Hepatic stellate cell (primary cell): ENCODE measurements around the gene MFN2.
A peak's percentile ranks its signal among the peaks of the same experiment; 100 is the strongest.
"Not testable (repeated sequence)": the region's sequence is repeated elsewhere in the genome, so short reads cannot be mapped to it uniquely, and the experiment has no call there.

Experiments
- DNase-seq: peaks from one replicate; pipeline ENCODE4 v3.0.0; 2011; ENCODE audit warnings: low spot score

MFN2 gene

DNA sequence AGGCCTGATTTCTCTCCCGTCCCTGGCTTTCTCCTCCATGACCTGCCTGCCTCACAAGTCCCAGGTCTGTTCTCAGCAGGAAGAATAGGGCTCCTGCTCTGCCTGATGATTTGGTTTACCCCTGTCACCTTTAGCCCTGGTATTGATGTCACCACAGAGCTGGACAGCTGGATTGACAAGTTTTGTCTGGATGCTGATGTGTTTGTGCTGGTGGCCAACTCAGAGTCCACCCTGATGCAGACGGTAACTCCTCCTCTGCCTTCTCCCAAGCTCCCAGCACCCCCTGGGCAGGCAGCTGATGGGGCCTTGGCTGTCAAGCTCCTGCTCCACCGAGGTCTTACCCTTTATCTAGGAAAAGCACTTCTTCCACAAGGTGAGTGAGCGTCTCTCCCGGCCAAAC, 18.4 kb downstream of the MFN2 start:
- DNase-seq = no peak

DNA sequence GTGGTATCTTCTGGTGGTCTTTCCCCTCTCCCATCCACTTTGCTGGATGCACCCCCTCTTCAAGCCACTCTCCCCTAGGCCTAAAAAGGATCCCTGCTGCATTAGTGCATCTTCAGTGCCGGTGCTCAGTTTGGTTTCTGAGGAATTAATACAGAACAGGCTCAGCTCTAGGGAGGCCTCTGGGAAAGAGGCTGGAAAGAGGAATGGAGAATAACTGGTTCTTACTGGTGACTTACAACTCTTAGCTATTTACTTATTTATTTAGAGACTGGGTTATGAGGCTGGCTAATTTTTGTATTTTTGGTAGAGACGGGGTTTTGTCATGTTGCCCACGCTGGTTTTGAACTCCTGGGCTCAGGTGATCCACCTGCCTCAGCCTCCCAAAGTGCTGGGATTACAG, 19.0 kb downstream of the MFN2 start:
- DNase-seq = no peak

DNA sequence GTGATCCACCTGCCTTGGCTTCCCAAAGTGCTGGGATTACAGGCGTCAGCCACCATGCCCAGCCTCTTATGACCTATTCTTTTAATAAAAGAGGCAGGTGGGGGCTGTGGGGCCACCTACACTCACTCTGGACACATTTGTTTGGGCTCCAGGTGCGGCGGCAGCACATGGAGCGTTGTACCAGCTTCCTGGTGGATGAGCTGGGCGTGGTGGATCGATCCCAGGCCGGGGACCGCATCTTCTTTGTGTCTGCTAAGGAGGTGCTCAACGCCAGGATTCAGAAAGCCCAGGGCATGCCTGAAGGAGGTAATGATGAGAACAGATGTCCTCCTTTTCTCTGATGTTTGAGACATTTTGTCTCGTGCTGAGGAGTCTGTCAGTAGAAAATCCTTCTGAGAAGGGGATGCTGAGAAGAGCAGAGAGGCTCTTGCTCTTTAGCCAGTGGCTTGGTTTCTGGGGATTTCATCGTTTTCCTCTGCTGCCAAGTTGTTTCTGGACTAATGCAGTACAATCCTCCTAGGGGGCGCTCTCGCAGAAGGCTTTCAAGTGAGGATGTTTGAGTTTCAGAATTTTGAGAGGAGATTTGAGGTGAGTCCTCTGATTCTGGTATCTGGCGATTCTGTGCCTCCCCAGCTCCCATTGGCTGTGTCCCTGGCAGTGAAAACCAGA, 21.1 kb downstream of the MFN2 start:
- DNase-seq = peak; percentile 26

DNA sequence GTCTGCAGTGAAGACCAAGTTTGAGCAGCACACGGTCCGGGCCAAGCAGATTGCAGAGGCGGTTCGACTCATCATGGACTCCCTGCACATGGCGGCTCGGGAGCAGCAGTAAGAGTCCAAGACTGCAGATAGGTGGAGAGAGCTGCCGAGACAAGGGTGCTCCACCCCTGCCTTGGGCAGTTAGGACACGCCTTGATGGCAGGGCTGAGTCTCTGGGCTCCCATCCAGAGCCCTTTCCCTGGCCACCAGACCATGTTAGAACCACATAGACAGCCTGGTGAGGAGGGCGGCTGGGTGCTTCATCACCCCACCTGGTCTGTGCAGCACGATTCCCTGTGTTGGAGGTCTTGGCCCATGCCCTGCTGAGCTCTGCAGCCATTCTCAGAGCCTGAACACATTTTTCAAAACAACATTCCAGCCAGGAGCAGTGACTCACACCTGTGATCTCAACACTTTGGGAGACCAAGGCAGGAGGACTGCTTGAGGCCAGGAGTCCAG, 21.8 kb downstream of the MFN2 start:
- DNase-seq = no peak

- DNase-seq = no peak
These were observed 23.5 kb downstream of the MFN2 start for GRCh38 chr1:12003762-12004161.

DNA sequence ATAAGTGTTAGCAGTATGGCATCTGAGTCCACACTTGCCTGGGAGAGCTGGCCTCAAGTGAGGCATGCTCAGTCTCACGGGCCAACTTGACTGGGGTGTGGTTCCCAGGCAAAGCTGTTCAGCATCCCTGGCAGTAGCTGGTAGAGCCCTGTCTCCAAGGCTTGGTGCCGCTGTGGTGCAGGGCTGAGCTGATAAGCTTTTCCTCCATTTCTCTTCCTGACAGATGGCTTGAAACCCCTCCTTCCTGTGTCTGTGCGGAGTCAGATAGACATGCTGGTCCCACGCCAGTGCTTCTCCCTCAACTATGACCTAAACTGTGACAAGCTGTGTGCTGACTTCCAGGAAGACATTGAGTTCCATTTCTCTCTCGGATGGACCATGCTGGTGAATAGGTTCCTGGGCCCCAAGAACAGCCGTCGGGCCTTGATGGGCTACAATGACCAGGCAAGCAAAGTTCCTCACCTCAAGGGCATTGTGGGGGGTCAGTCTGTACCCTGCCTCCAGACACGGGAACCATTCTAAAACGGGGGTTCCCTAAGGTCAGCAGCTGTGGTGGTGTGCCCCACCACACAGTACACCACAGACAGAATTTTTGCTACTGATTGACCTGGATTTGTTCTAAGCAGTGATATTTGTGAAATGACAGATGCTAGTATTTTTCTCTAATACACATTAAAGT, 25.4 kb downstream of the MFN2 start:
- no peak for DNase-seq

DNA sequence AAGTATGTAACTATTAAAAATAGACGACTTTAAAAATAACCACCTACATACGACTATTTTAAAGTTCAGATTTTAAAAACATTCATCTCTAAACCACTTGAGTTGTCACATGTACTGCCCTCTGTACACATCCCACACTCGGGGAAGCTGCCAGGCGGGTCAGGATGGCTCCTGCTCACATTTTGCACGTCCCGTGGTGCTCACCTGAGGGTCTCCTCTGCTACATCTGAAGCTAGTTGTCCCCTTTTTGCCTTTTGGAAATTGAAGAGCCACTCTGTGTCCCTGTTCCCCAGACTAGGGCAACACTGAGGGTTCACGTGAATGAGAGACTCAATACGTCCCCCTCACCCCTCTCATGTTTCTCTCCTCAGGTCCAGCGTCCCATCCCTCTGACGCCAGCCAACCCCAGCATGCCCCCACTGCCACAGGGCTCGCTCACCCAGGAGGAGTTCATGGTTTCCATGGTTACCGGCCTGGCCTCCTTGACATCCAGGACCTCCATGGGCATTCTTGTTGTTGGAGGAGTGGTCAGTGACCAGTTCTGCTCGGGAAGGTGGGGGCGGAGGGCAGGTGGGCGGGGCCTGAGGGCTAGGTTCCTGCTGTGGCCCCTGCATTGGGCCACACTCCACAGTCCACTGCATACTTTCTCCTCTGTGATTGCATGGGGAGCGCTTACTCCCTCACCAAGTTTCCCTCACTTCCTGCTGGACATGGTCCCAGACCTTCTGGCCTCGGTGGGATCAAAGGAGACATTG, 26.1 kb downstream of the MFN2 start:
- no peak for DNase-seq

- no peak for DNase-seq
These were observed 27.0 kb downstream of the MFN2 start for GRCh38 chr1:12007204-12007603.

- DNase-seq = not testable (repeated sequence)
These were observed 28.1 kb downstream of the MFN2 start for GRCh38 chr1:12008355-12008754.

DNA sequence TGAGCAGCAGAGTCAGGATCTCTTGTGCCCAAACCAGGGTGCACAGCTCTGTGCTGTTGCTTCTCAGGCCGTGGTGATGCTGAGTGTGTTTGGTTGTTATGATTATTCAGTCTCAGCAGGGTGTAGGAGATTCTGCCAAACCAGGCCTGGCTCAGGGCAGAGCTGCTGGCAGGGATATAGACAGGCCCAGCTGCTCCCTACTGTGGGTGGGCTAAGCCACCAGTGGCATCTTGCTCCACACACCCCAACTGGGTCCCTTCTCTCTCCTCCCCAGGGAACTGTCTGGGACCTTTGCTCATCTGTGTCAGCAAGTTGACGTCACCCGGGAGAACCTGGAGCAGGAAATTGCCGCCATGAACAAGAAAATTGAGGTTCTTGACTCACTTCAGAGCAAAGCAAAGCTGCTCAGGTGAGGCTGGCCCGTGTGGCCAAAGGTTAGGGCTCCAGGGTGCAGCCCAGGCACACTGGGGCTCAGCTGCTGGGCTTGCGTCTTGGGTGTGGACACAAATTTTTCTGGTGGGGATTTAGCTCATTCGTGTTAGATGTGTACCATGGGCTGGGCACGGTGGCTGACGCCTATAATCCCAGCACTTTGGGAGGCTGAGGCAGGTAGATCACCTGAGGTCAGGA, 29.2 kb downstream of the MFN2 start:
- DNase-seq = no peak

GRCh38 chr1:12010746-12011570, 30.7 kb downstream of the MFN2 start:
- DNase-seq = no peak

GRCh38 chr1:12011998-12012397, 31.8 kb downstream of the MFN2 start:
- no peak for DNase-seq

DNA sequence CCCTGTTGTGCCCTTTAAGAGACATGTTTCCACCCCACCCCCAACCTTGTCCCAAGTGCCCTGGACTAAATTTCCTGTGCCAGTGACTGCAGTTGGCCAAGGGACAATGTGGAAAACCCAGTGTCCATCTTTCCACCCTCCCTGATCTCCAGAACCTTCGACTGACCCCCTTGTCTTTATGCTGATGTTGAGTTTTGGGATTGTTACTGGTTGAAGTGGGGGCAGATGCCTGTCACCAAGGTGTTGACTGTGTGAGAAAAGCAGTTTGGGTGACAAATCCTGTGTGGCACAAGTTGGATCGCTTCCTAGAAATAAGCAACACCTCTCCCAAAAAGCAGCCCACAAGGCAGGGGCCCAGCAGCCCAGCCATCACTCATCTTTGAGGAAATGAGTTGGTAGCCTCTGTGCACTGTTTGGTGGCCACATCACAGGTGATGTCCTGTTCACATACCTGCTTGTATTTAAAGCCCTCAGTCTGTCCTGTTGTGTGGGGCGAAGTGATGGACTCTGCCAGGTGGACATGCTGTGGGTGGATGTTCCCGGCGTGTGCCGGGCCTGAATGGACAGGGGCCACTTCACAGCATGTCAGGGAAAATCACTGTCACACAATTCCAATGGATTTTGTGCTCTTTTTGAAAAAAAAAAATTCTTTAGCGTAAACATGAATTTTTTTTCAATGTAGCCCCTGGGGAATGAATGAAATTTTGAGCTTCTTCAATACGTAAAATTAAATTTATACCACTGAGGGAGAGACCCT, 32.5 kb downstream of the MFN2 start:
- no peak for DNase-seq

DNA sequence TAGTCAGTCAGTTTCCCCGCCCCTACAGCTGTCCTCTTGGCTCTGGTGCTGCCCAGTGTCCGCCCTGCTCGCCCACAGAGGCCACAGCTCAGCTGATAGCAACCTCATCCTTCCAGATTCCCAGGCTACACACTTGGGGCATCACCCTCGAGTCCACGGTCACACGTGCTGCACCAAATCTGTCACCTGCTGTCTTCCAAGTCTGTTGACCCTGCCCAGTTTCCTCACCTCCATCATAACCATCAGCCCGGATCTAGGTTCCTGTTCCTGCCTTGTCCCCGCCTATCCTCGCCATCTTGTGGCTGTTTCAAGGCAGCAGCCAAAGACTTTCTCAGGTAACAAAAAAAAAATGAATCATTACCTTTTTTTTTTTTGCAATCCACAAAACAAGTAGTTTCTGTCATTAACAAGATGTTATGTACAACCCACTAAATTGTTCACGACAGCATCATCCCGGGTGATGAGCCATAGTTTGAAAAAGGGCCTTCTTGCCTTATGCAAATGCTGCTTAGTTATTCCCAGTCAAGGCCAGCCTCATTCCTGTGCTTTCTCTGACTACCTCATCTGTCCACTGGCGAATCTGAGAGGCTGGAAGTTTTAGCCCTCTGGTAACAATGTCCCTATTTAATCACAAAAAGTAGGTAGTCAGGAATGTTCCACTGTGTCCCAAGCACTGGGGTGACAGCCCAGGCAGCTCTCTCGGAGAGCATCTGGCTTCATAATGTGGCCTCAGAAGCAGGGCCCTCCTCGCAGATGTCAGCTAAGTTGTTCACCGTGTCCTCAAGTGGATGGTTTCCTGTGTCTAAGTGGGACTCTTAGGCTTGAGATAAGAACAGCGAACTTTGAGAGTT, 34.1 kb downstream of the MFN2 start:
- no peak for DNase-seq

- DNase-seq = no peak
These were observed 34.8 kb downstream of the MFN2 start for GRCh38 chr1:12015001-12015491.

GRCh38 chr1:12015499-12015898, 35.3 kb downstream of the MFN2 start:
- DNase-seq = no peak

- no peak for DNase-seq
These were observed 35.9 kb downstream of the MFN2 start for GRCh38 chr1:12016182-12016581.

DNA sequence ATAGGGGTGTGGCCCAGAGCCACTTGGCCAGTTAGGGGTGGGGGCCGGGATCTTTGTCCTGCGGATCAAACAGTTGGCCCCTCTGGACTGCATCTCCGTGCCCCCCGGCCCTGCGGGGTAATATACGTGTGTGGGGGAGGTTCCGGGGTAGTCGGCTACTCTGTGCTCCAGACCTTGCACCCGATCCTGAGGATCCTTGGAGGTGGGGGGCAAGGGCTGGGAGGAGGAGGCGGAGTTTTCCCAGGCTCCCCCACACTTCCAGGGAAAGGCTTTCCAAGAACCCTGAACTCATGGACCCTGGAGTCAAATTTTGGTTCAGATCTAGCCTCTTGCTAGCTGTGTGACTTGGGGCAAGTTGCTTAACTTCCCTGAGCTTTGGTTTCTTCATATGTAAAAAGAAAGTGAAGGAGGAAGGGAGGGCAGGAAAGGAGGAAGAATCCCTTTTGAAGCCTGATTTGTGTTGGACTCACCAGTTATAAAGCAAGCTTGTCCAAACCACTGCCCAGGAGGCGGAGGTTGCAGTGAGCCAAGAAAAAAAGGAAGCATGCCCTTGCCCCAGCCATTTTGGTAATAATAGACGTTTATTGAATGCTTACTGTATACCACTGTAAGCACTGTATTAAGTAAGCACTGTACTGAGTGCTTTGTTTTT, 39.7 kb downstream of the MFN2 start:
- no peak for DNase-seq

- no peak for DNase-seq
These were observed 41.4 kb downstream of the MFN2 start for GRCh38 chr1:12021616-12022015.
